SK-N-MC (cell line): ENCODE results near the gene RHBDD2.
"Not testable (repeated sequence)": the region's sequence is repeated elsewhere in the genome, so short reads cannot be mapped to it uniquely, and the experiment has no call there.

Source experiments
- DNase-seq: peaks from one replicate; pipeline ENCODE4 v3.0.0-alpha.2; 2011; ENCODE audit warnings: low read depth, low spot score
- H3K27ac ChIP-seq: fragments of 200-600 bp; sonication (generic); 2 replicates; pipeline ENCODE4 v1.5.1; 2016; ENCODE audit warnings: mixed run types
- H3K36me3 ChIP-seq: fragments of 200-600 bp; sonication (generic); 2 replicates; pipeline ENCODE4 v1.6.1; 2017; ENCODE audit warnings: antibody characterized with exemption, low read length, mixed read lengths; ENCODE audit not compliant: insufficient read depth
- H3K4me3 ChIP-seq: fragments of 200-600 bp; sonication (generic); 2 replicates; pipeline ENCODE4 v1.5.1; 2016
- H3K9ac ChIP-seq: fragments of 200-600 bp; sonication (generic); 2 replicates; pipeline ENCODE4 v1.8.0; 2017; ENCODE audit warnings: mixed run types, mixed read lengths; ENCODE audit not compliant: insufficient read length
- H3K9me3 ChIP-seq: fragments of 200-600 bp; sonication (generic); 2 replicates; pipeline ENCODE4 v1.6.1; 2017; ENCODE audit warnings: low read depth, mild to moderate bottlenecking, antibody characterized with exemption, low read length, moderate library complexity, mixed read lengths
- EZH2 ChIP-seq: fragments of 200-600 bp; sonication (generic); IDR thresholded peaks from one replicate; pipeline ENCODE4 v1.6.1; 2017; ENCODE audit warnings: antibody characterized with exemption
- FOXP2 ChIP-seq: optimal IDR thresholded peaks from 2 replicates; pipeline ENCODE3; 2011; ENCODE audit warnings: mild to moderate bottlenecking, moderate library complexity; ENCODE audit not compliant: insufficient read depth; ENCODE audit errors: extremely low read length, control extremely low read depth
- POLR2AphosphoS5 ChIP-seq: IDR thresholded peaks from 2 replicates; pipeline ENCODE4 v1.6.1; 2012; ENCODE audit warnings: mild to moderate bottlenecking, low read depth, low read length, borderline replicate concordance

Gene RHBDD2

GRCh38 chr7:75842836-75843446 lies 35.9 kb upstream of the RHBDD2 start:
- DNase-seq: peak; percentile 45
- H3K4me3 ChIP-seq: no peak overlapping the region

GRCh38 chr7:75843613-75844116 lies 35.2 kb upstream of the RHBDD2 start:
- Histone ChIP-seq H3K36me3 (no peaks in the 10 kb centered on the region), H3K27ac (no peak overlapping the region), H3K9ac (no peak overlapping the region), H3K9me3 (no peaks in the 10 kb centered on the region), H3K4me3 (no peak overlapping the region)
- DNase-seq: no peak
- TF ChIP-seq POLR2AphosphoS5 (no peak), FOXP2 (no peak), EZH2 (no peak)

More at GRCh38 chr7:75842836-75843446, 35.9 kb upstream of the RHBDD2 start:
- no peak overlapping the region for H3K27ac ChIP-seq
- H3K36me3 ChIP-seq: no peaks in the 10 kb centered on the region
- H3K9me3 ChIP-seq: no peaks in the 10 kb centered on the region
- no peak overlapping the region for H3K9ac ChIP-seq
- TF ChIP-seq EZH2 (no peak), FOXP2 (peak; percentile 34), POLR2AphosphoS5 (no peak)

- H3K9me3 ChIP-seq: no peaks in the 10 kb centered on the region
- TF ChIP-seq POLR2AphosphoS5 (no peak), FOXP2 (no peak), EZH2 (no peak)
These were observed 34.7 kb upstream of the RHBDD2 start for GRCh38 chr7:75844158-75844557.

GRCh38 chr7:75845132-75845531 lies 33.7 kb upstream of the RHBDD2 start:
- DNase-seq, H3K36me3 ChIP-seq, H3K9me3 ChIP-seq, H3K27ac ChIP-seq, H3K9ac ChIP-seq, H3K4me3 ChIP-seq: not testable (repeated sequence)

More at GRCh38 chr7:75844158-75844557, 34.7 kb upstream of the RHBDD2 start:
- Histone ChIP-seq H3K36me3 (no peaks in the 10 kb centered on the region), H3K27ac (no peak overlapping the region), H3K9ac (no peak overlapping the region), H3K4me3 (no peak overlapping the region)
- DNase-seq: no peak

GRCh38 chr7:75847707-75848106 lies 31.1 kb upstream of the RHBDD2 start:
- H3K27ac ChIP-seq: no peak overlapping the region
- no peak overlapping the region for H3K4me3 ChIP-seq
- H3K9ac ChIP-seq: no peak overlapping the region
- TF ChIP-seq FOXP2 (no peak), POLR2AphosphoS5 (no peak), EZH2 (no peak)
- H3K36me3 ChIP-seq: no peaks in the 10 kb centered on the region
- H3K9me3 ChIP-seq: no peaks in the 10 kb centered on the region
- no peak for DNase-seq

- no peak for DNase-seq
- Histone ChIP-seq H3K36me3 (no peaks in the 10 kb centered on the region), H3K9me3 (no peaks in the 10 kb centered on the region), H3K4me3 (no peak overlapping the region), H3K9ac (no peak overlapping the region), H3K27ac (no peak overlapping the region)
- no peak for TF ChIP-seq FOXP2
- no peak for TF ChIP-seq EZH2
- no peak for TF ChIP-seq POLR2AphosphoS5
These were observed 29.3 kb upstream of the RHBDD2 start for GRCh38 chr7:75849573-75849972.

- Histone ChIP-seq H3K4me3 (no peak overlapping the region), H3K9ac (no peak overlapping the region), H3K36me3 (no peaks in the 10 kb centered on the region), H3K9me3 (no peaks in the 10 kb centered on the region), H3K27ac (no peak overlapping the region)
- TF ChIP-seq FOXP2 (no peak), EZH2 (no peak), POLR2AphosphoS5 (no peak)
- DNase-seq: no peak
These were observed 28.6 kb upstream of the RHBDD2 start for GRCh38 chr7:75850235-75850634.

- Histone ChIP-seq H3K9me3 (no peaks in the 10 kb centered on the region), H3K4me3 (no peak overlapping the region), H3K9ac (no peak overlapping the region), H3K27ac (no peak overlapping the region), H3K36me3 (no peaks in the 10 kb centered on the region)
- TF ChIP-seq POLR2AphosphoS5 (no peak), EZH2 (no peak), FOXP2 (no peak)
- no peak for DNase-seq
These were observed 24.6 kb upstream of the RHBDD2 start for GRCh38 chr7:75854233-75854632.

GRCh38 chr7:75854813-75855345 lies 24.0 kb upstream of the RHBDD2 start:
- H3K27ac ChIP-seq, H3K9me3 ChIP-seq, DNase-seq, H3K9ac ChIP-seq, H3K36me3 ChIP-seq, H3K4me3 ChIP-seq: not testable (repeated sequence)
